Pulmonary artery endothelial cell (primary cell): ENCODE results near the gene CDC42BPB. TPM values are rescaled to one million over a fixed set of nuclear protein-coding genes. Genes with fewer than 3 reads are reported as not detected.
A peak's percentile ranks its signal among the peaks of the same experiment; 100 is the strongest.

Source experiments
- DNase-seq: peaks from one replicate; pipeline ENCODE4 v3.0.0-alpha.2; 2011; ENCODE audit warnings: low read depth, low spot score
- total RNA-seq: library from RNA; depleted of rRNA; stranded (reverse); fragments of >200 nt; gene quantifications from 2 replicates; pipeline ENCODE4 v1.2.3, GENCODE V29; 2014

CDC42BPB gene
- total RNA-seq, 1 donor from 2014 or later, result 113 TPM

GRCh38 chr14:103094406-103095209 is 37.3 kb upstream of the CDC42BPB start, which contains the start of gene EXOC3L4:
Gene EXOC3L4, plus strand, starts transcription at chr14:103094725. Its CDS starts 5,495 bp downstream, at chr14:103100220.
- no peak for DNase-seq

GRCh38 chr14:103093856-103094405 is 36.6 kb upstream of the CDC42BPB start:
- no peak for DNase-seq

- no peak for DNase-seq
These were observed 34.5 kb upstream of the CDC42BPB start for GRCh38 chr14:103091883-103092222.

- DNase-seq, result no peak
These were observed 33.9 kb upstream of the CDC42BPB start for GRCh38 chr14:103091041-103091882.

GRCh38 chr14:103090481-103091020 is 33.2 kb upstream of the CDC42BPB start:
- DNase-seq, result no peak

- no peak for DNase-seq
These were observed 32.3 kb upstream of the CDC42BPB start for GRCh38 chr14:103089386-103090335.

GRCh38 chr14:103088921-103089320 is 31.6 kb upstream of the CDC42BPB start:
- no peak for DNase-seq

- DNase-seq, result no peak
These were observed 30.0 kb upstream of the CDC42BPB start for GRCh38 chr14:103087343-103087835.

GRCh38 chr14:103086771-103087342 is 29.5 kb upstream of the CDC42BPB start:
- no peak for DNase-seq

GRCh38 chr14:103085106-103086091 is 28.1 kb upstream of the CDC42BPB start:
- no peak for DNase-seq

- no peak for DNase-seq
These were observed 26.9 kb upstream of the CDC42BPB start, which contains the start of gene LBHD2 for GRCh38 chr14:103084021-103084919. Gene LBHD2, plus strand, starts transcription at chr14:103084210. Its CDS starts 1,803 bp downstream, at chr14:103086013.

GRCh38 chr14:103081951-103082350 is 24.6 kb upstream of the CDC42BPB start:
- DNase-seq, result no peak

- no peak for DNase-seq
These were observed 21.7 kb upstream of the CDC42BPB start for GRCh38 chr14:103078860-103079587.

- DNase-seq, result peak; percentile 40
These were observed 21.0 kb upstream of the CDC42BPB start for GRCh38 chr14:103078420-103078749.

GRCh38 chr14:103074729-103075367 is 17.5 kb upstream of the CDC42BPB start:
- no peak for DNase-seq

GRCh38 chr14:103073876-103074728 is 16.8 kb upstream of the CDC42BPB start:
- no peak for DNase-seq
